HT1080 (cell line): ENCODE measurements around the gene CACTIN. TPM values are rescaled to one million over a fixed set of nuclear protein-coding genes. Genes with fewer than 3 reads are reported as not detected.
"Not testable (repeated sequence)": the region's sequence is repeated elsewhere in the genome, so short reads cannot be mapped to it uniquely, and the experiment has no call there.

Experiments used
- DNase-seq: peaks from one replicate; pipeline ENCODE4 v3.0.0-alpha.2; 2015; ENCODE audit warnings: low read depth
- total RNA-seq: library from RNA; depleted of rRNA; stranded (reverse); fragments of >200 nt; shearing (Covaris generic); gene quantifications from 2 replicates; pipeline ENCODE4 v1.2.3, GENCODE V29; 2014

Gene CACTIN
- total RNA-seq, 1 experiment from 2014 or later = 27.8 TPM

- DNase-seq = no peak
These were observed 34.5 kb downstream of the CACTIN start for GRCh38 chr19:3591876-3592613.

GRCh38 chr19:3590991-3591659, 35.5 kb downstream of the CACTIN start:
- DNase-seq = no peak

- no peak for DNase-seq
These were observed 36.6 kb downstream of the CACTIN start for GRCh38 chr19:3589949-3590348.

- no peak for DNase-seq
These were observed 37.2 kb downstream of the CACTIN start for GRCh38 chr19:3589439-3589838.

- DNase-seq = no peak
These were observed 39.8 kb downstream of the CACTIN start for GRCh38 chr19:3586707-3587346.

- DNase-seq = no peak
These were observed 40.4 kb downstream of the CACTIN start for GRCh38 chr19:3586127-3586626.

GRCh38 chr19:3585301-3586126, 41.1 kb downstream of the CACTIN start, which contains the start of gene GIPC3:
Gene GIPC3, plus strand, starts transcription at chr19:3585478. Its CDS starts 120 bp downstream, at chr19:3585598.
- DNase-seq = no peak

- DNase-seq = not testable (repeated sequence)
These were observed 42.4 kb downstream of the CACTIN start for GRCh38 chr19:3584036-3584802.

GRCh38 chr19:3581792-3582191, 44.8 kb downstream of the CACTIN start:
- DNase-seq = not testable (repeated sequence)

- DNase-seq = peak; percentile 83
These were observed 46.2 kb downstream of the CACTIN start for GRCh38 chr19:3580156-3580934.

- DNase-seq = no peak
These were observed 48.2 kb downstream of the CACTIN start for GRCh38 chr19:3578390-3578789.

- DNase-seq = no peak
These were observed 48.8 kb downstream of the CACTIN start for GRCh38 chr19:3577723-3578344.

- no peak for DNase-seq
These were observed 49.7 kb downstream of the CACTIN start for GRCh38 chr19:3576696-3577443.

GRCh38 chr19:3575949-3576673, 50.5 kb downstream of the CACTIN start:
- no peak for DNase-seq

GRCh38 chr19:3575260-3575741, 51.3 kb downstream of the CACTIN start:
- peak; percentile 65 for DNase-seq

GRCh38 chr19:3573858-3574637, 52.5 kb downstream of the CACTIN start:
- peak; percentile 91 for DNase-seq
